ENCODE measurements around the gene HIPK2. TPM values are rescaled to one million over a fixed set of nuclear protein-coding genes. Genes with fewer than 3 reads are reported as not detected.

The HIPK2 gene
- total RNA-seq, 1 donor from 2014 or later: 47.2 TPM

DNA sequence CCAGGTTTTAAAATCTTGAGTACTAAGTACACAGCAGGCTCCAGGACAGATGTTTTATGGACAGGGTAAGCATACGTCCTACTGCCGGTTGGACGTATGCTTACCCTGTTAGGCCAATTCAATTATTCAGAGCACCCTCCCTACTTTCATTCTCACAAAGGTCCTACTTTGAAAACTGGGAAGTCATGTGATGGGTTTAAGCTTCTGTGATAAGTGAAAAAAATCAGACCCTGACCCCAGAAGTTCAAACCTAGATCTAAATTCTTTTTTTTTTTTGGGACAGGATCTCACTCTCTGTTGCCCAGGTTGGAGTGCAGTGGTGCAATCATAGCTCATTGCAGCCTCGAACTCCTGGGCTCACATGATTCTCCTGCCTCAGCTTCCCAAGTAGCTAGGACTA, 55.2 kb downstream of the HIPK2 start:
- Mint-ChIP-seq H3K27ac (ENCODE audit: unreplicated experiment) (no peak overlapping the region), H3K4me1 (ENCODE audit: unreplicated experiment) (peaks cover 10% of the 10 kb centered on the region), H3K4me3 (ENCODE audit: unreplicated experiment) (no peak overlapping the region), H3K36me3 (ENCODE audit: low read depth, unreplicated experiment) (no peaks in the 10 kb centered on the region), H3K27me3 (ENCODE audit: unreplicated experiment) (no peaks in the 10 kb centered on the region), H3K9me3 (ENCODE audit: unreplicated experiment) (no peaks in the 10 kb centered on the region)
- TF ChIP-seq, protein P1, sequence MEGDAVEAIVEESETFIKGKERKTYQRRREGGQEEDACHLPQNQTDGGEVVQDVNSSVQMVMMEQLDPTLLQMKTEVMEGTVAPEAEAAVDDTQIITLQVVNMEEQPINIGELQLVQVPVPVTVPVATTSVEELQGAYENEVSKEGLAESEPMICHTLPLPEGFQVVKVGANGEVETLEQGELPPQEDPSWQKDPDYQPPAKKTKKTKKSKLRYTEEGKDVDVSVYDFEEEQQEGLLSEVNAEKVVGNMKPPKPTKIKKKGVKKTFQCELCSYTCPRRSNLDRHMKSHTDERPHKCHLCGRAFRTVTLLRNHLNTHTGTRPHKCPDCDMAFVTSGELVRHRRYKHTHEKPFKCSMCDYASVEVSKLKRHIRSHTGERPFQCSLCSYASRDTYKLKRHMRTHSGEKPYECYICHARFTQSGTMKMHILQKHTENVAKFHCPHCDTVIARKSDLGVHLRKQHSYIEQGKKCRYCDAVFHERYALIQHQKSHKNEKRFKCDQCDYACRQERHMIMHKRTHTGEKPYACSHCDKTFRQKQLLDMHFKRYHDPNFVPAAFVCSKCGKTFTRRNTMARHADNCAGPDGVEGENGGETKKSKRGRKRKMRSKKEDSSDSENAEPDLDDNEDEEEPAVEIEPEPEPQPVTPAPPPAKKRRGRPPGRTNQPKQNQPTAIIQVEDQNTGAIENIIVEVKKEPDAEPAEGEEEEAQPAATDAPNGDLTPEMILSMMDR (IDR thresholded peaks at IDR 0.05; ENCODE audit: unreplicated experiment): no peak
- no peak for DNase-seq (ENCODE audit: low spot score)

DNA sequence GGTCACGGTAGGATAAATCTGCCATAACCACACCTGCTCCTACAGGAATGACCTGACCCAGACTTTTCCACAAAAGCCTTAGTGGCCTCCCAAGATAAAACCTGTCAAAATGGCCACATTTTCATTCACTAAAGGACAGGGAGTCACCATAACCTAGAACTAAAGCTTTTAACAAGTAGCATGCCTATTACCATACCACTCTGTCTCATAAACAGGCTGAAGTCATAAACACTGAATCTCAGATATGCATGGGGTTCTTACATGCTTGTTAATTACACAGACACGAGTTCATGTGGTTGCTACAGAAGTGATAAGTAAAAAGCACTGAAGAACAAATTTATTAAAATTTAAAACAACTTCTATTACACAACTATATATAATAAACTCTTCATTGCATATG, 56.0 kb downstream of the HIPK2 start:
- Mint-ChIP-seq H3K27me3 (ENCODE audit: unreplicated experiment) (no peaks in the 10 kb centered on the region), H3K9me3 (ENCODE audit: unreplicated experiment) (no peaks in the 10 kb centered on the region), H3K4me1 (ENCODE audit: unreplicated experiment) (peaks cover 10% of the 10 kb centered on the region), H3K4me3 (ENCODE audit: unreplicated experiment) (no peak overlapping the region), H3K36me3 (ENCODE audit: low read depth, unreplicated experiment) (peaks cover 3% of the 10 kb centered on the region), H3K27ac (ENCODE audit: unreplicated experiment) (no peak overlapping the region)
- DNase-seq (ENCODE audit: low spot score): no peak
- TF ChIP-seq, protein P1 (IDR thresholded peaks at IDR 0.05; ENCODE audit: unreplicated experiment): no peak

DNA sequence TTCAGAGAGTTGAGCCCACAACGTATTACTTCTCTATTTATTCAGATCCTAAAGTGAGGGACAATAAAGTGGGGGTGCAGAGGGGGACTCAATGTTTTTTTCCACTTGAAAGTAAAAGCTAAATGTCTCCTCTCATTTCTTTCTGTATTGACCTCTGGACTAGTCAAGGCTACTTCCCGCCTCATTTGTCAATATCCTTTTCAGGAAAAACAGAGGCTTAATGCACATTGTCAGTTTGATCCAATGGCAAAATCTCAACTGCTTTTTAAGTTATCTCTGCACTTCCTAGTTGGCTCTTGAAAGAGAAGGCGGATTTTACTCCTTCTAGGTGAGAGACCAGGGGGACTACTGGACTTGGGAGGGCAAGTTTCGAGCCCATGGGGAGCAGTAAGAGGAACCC, 56.4 kb downstream of the HIPK2 start:
- DNase-seq (ENCODE audit: low spot score): no peak
- Mint-ChIP-seq H3K27me3 (ENCODE audit: unreplicated experiment) (no peaks in the 10 kb centered on the region), H3K4me3 (ENCODE audit: unreplicated experiment) (no peak overlapping the region), H3K27ac (ENCODE audit: unreplicated experiment) (no peak overlapping the region), H3K4me1 (ENCODE audit: unreplicated experiment) (peaks cover 10% of the 10 kb centered on the region), H3K36me3 (ENCODE audit: low read depth, unreplicated experiment) (peaks cover 7% of the 10 kb centered on the region), H3K9me3 (ENCODE audit: unreplicated experiment) (no peaks in the 10 kb centered on the region)
- TF ChIP-seq, protein P1 (IDR thresholded peaks at IDR 0.05; ENCODE audit: unreplicated experiment): no peak

DNA sequence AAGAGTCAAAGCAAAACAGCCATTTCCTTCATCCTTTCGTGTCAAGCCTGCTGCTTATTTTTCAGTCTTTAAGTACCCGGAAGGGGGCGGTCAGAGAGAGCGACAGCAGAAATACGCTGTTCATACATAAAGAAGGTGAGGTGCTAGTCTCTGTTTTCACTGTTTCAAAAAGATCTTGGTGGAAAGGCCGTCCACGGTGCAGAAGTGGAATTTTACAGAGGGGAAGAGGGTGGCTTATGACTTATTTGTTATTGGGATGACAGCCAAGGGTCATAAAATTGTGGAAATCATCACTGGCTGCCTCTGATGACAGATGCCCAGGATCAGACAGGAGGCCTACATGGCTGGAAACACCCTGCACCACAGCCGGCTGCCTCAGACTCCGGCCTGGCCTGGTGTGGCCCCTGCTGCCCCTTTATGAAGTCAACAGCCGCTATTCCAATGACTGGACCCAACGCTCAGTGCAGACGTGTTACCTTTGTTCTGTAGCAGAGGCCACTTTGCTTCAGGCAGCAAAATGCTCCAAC, 57.0 kb downstream of the HIPK2 start:
- H3K4me3 Mint-ChIP-seq (ENCODE audit: unreplicated experiment): no peak overlapping the region
- DNase-seq (ENCODE audit: low spot score): no peak
- H3K27ac Mint-ChIP-seq (ENCODE audit: unreplicated experiment): no peak overlapping the region
- H3K9me3 Mint-ChIP-seq (ENCODE audit: unreplicated experiment): no peaks in the 10 kb centered on the region
- TF ChIP-seq, protein P1 (IDR thresholded peaks at IDR 0.05; ENCODE audit: unreplicated experiment): no peak
- H3K27me3 Mint-ChIP-seq (ENCODE audit: unreplicated experiment): no peaks in the 10 kb centered on the region
- H3K4me1 Mint-ChIP-seq (ENCODE audit: unreplicated experiment): peaks cover 7% of the 10 kb centered on the region
- H3K36me3 Mint-ChIP-seq (ENCODE audit: low read depth, unreplicated experiment): peaks cover 14% of the 10 kb centered on the region

DNA sequence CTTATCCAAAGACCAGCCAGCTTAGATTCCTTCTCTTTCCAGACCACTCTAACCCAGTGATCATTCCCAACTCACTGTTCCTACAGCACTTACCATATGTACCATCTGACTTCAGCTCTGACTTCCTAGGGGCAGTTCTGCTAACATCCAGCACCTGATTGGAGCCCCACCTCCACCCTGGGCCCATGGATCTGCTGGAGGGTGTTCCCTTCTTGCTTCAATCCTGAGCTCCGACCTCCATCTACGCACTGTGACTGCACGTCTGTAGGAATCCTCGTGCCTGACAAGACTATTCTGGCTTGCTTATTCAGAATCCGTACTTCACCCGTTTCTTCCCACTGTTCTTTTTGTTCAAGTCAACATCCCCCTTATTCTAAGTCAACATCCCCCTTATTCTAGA, 57.6 kb downstream of the HIPK2 start:
- Mint-ChIP-seq H3K27me3 (ENCODE audit: unreplicated experiment) (peaks cover 2% of the 10 kb centered on the region), H3K36me3 (ENCODE audit: low read depth, unreplicated experiment) (peaks cover 20% of the 10 kb centered on the region), H3K27ac (ENCODE audit: unreplicated experiment) (no peak overlapping the region), H3K4me1 (ENCODE audit: unreplicated experiment) (peaks cover 13% of the 10 kb centered on the region), H3K4me3 (ENCODE audit: unreplicated experiment) (no peak overlapping the region), H3K9me3 (ENCODE audit: unreplicated experiment) (no peaks in the 10 kb centered on the region)
- TF ChIP-seq, protein P1 (IDR thresholded peaks at IDR 0.05; ENCODE audit: unreplicated experiment): no peak
- DNase-seq (ENCODE audit: low spot score): no peak

Data from endothelial cell (in vitro differentiated cells).